Stromal cell of bone marrow (primary cell): Measurements from ENCODE around the gene ERBB3.
"Not testable (repeated sequence)": the region's sequence is repeated elsewhere in the genome, so short reads cannot be mapped to it uniquely, and the experiment has no call there.

Experiments
- DNase-seq: peaks from one replicate; pipeline ENCODE4 v3.0.0-alpha.2; 2012; ENCODE audit warnings: low read depth

The ERBB3 gene

GRCh38 chr12:56079723-56080555 is at the start of gene ERBB3:
ERBB3 (plus strand) TSS chr12:56080165; CDS start chr12:56080301, 136 bp downstream.
- peak; percentile 66 for DNase-seq

- no peak for DNase-seq
Observed at GRCh38 chr12:56031987-56032386, 48.0 kb upstream of the ERBB3 start.

GRCh38 chr12:56034586-56035332 is 45.2 kb upstream of the ERBB3 start:
- no peak for DNase-seq

GRCh38 chr12:56037161-56037560 is 42.8 kb upstream of the ERBB3 start:
- DNase-seq, result no peak

- DNase-seq, result no peak
Observed at GRCh38 chr12:56038022-56038655, 41.8 kb upstream of the ERBB3 start.

- DNase-seq, result no peak
Observed at GRCh38 chr12:56040151-56040550, 39.8 kb upstream of the ERBB3 start.

- no peak for DNase-seq
Observed at GRCh38 chr12:56040963-56041551, 38.9 kb upstream of the ERBB3 start.

GRCh38 chr12:56041552-56042429 is 38.2 kb upstream of the ERBB3 start, which contains the start of gene RPS26:
RPS26 (plus strand) TSS chr12:56041918; CDS start chr12:56042167, 249 bp downstream.
- DNase-seq, result peak; percentile 99

- DNase-seq, result not testable (repeated sequence)
Observed at GRCh38 chr12:56042430-56042813, 37.5 kb upstream of the ERBB3 start.

GRCh38 chr12:56042843-56043242 is 37.1 kb upstream of the ERBB3 start:
- DNase-seq, result no peak

GRCh38 chr12:56046027-56046780 is 33.8 kb upstream of the ERBB3 start:
- no peak for DNase-seq

- DNase-seq, result no peak
Observed at GRCh38 chr12:56053407-56053893, 26.5 kb upstream of the ERBB3 start.

GRCh38 chr12:56059964-56060363 is 20.0 kb upstream of the ERBB3 start:
- not testable (repeated sequence) for DNase-seq

GRCh38 chr12:56061982-56062381 is 18.0 kb upstream of the ERBB3 start:
- DNase-seq, result no peak

GRCh38 chr12:56062996-56063395 is 17.0 kb upstream of the ERBB3 start:
- DNase-seq, result no peak

- peak; percentile 5 for DNase-seq
Observed at GRCh38 chr12:56071648-56072047, 8.3 kb upstream of the ERBB3 start.

- no peak for DNase-seq
Observed at GRCh38 chr12:56074396-56074795, 5.6 kb upstream of the ERBB3 start.

GRCh38 chr12:56077966-56078365 is 2.0 kb upstream of the ERBB3 start:
- DNase-seq, result not testable (repeated sequence)

GRCh38 chr12:56078427-56078826 is 1.5 kb upstream of the ERBB3 start:
- DNase-seq, result no peak
